CD4-positive, alpha-beta T cell treated with Interleukin-21 for 1 hour (primary cell): ENCODE measurements around the gene KPNA1.
A peak's percentile ranks its signal among the peaks of the same experiment; 100 is the strongest.

Experiments used
- DNase-seq: peaks from one replicate; pipeline ENCODE4 v3.0.0-alpha.2; 2020

Gene KPNA1

GRCh38 chr3:122514123-122515019, at the start of gene KPNA1:
KPNA1 (minus strand) TSS chr3:122514939; CDS start chr3:122496565, 18,374 bp downstream.
- DNase-seq, result peak; percentile 89

- peak; percentile 88 for DNase-seq
Measured at GRCh38 chr3:122564155-122564912, 49.6 kb upstream of the KPNA1 start, which contains the start of the genes DTX3L and PARP9. DTX3L (plus strand) TSS chr3:122564338; CDS start chr3:122564427, 89 bp downstream. PARP9 (minus strand) TSS chr3:122564300; CDS start chr3:122559620, 4,680 bp downstream.

DNA sequence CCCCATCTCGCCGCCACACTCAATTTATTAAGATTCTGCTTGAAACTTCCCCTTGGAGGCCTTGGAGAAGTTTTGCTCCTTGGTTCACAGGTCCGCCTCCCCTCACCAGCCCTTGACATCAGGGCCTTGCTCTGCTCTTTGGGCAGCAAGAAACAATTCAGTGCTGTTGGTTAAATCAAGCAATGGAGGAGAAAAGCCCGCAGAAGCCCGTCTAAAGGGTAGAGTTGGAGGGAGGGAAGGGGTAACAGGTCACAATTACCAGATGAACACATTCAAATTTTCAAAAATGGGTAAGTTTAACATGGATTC, 48.9 kb upstream of the KPNA1 start:
- peak; percentile 23 for DNase-seq

DNA sequence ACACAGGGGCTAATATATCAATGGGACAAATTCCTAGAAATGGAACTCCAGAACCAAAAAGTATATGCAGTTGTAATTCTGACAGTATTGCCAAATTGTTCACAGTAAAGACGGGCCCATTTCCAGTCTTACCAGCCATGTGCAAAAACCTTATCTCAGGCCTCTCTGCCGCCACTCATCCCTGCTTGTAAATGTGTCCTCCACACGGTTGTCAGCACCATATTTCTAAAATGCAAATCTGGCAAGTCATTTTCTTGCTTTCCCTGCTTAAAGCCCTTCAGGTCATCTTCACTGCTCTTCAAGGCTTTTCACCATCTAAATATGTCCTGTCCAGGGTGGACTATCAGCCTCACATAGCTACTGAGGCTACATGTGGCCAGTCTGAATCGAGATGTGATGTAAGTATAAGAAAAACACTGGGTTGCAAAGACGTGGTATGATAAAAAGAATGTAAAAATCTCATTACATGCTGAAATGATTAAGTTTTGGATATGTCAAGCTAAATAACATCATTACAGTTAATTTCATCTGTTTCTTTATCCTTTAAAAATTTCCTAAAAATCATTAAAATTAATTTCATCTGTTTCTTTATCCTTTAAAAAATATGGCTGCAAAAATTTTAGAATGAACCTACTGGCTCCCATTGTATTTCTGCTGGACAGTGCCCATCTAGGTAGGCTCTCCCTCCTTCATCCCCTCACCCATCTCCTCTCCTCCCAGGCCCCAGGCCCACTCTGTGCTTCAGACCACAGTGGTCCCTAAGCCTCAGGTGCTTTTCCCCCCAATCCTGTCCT, 48.4 kb upstream of the KPNA1 start:
- no peak for DNase-seq

DNA sequence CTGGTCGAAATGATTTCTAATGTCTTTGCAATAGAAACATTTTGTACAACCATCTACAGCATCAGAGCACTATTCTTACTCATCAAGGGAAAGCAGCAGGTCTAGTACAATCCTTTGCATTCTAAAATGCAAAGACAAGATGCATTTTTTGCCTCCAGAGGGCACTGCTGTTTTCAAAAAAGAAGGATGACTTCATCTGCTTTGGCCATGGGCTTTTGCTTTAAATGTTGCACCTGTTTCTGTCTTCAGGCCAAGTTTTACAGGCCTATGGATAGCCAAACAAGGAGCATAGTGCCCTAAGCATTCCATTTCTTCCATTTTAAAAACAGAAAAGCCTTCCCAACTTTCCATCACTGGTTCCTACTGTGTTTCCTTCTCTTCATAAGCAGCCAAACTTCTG, 45.9 kb upstream of the KPNA1 start:
- DNase-seq, result peak; percentile 81

DNA sequence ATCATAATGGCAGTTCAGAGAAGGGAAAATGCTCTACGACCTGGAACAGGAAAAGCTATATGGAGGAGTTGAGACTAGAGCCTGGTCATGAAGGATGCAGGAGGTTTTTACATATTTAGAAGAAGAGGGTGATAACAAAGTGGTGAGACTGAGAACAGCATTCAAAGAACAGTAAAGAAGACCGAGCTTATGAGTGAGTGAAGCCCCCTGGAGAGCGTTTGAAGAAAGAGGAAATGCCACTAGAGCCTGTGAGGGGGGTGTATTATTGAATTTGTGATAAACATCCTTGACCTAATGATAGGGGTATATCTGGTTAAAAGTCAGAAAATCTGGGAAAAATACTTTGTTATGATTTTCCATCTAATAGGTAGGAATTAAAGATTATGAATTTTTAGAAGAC, 45.2 kb upstream of the KPNA1 start:
- no peak for DNase-seq

DNA sequence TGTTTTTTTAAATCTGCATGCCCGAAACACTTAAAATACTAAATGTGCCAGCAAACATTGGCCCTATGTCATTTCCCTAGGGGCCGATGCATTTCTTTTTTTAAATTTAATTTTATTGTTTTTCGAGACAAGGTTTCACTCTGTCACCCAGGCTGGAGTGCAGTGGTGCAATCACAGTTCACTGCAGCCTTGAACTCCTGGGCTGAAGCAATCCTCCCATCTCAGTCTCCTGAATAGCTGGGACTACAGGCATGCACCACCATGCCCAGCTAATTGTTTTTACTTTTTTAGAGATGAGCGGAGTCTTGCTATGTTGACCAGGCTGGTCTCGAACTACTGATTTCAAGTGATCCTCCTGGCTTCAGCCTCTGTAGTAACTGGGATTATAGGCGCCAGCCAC, 43.9 kb upstream of the KPNA1 start:
- no peak for DNase-seq

- no peak for DNase-seq
Measured at GRCh38 chr3:122557356-122557755, 42.6 kb upstream of the KPNA1 start.

- no peak for DNase-seq
Measured at GRCh38 chr3:122555275-122556071, 40.7 kb upstream of the KPNA1 start.

GRCh38 chr3:122553171-122553570, 38.4 kb upstream of the KPNA1 start:
- DNase-seq, result no peak

DNA sequence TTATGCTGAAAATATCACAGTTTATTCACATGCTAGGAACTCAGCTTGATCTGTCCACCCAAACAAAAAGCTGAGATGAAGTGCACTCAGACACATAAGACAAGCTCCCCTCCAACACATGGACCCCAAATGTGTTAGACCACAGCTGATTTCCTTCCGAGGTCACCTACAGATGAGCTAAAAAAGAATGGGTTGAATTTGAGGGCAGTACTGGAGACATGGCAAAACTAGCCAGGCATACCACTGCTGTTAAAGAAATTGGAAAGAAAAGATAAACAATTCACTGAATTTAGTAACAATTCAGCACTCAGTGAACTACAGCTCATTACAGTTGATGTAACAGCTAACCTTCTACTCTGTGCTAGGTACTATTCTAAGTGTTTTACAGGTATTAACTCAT, 33.9 kb upstream of the KPNA1 start:
- no peak for DNase-seq

DNA sequence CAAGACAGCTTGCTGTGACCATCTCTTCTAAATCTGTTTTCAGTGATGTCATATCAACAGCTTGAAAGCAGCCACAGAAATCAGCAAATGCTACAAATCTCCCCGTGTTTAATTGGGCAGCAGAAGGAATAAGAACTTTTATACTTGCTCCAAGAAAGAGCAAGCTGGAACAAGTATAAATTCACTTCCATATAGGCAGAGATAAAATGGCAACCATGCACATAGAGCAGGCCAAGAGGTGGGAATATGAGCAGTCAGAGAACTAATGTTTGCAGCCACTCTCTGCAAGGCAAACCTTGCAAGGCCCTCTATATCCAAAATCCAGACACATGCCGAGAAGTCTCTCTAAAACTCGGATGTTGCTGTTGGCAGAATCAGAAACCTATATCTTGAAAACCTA, 33.3 kb upstream of the KPNA1 start:
- DNase-seq, result no peak

- DNase-seq, result no peak
Measured at GRCh38 chr3:122546151-122546550, 31.4 kb upstream of the KPNA1 start.

- no peak for DNase-seq
Measured at GRCh38 chr3:122538956-122539490, 24.3 kb upstream of the KPNA1 start.

- no peak for DNase-seq
Measured at GRCh38 chr3:122536632-122537001, 21.9 kb upstream of the KPNA1 start.

GRCh38 chr3:122535964-122536631, 21.4 kb upstream of the KPNA1 start:
- no peak for DNase-seq

DNA sequence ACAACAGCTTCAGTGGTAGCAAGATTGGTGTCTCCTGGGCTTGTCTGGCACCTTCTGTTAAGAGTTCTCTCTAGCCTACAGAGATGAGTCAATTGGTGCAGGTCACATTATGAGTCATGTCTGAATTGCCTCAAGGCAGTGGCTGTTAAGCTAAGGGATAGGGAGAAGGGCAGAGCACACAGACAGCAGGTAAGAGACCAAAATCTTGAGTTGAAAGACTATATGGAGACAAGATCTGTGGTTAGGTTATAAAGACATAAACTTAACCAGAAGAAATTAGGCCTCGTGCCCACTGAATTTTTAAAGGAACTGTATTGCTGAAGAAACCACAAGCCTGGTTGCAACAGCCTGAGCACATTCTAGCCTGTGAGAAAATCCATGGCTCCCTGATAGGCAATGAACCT, 19.2 kb upstream of the KPNA1 start:
- DNase-seq, result no peak

DNA sequence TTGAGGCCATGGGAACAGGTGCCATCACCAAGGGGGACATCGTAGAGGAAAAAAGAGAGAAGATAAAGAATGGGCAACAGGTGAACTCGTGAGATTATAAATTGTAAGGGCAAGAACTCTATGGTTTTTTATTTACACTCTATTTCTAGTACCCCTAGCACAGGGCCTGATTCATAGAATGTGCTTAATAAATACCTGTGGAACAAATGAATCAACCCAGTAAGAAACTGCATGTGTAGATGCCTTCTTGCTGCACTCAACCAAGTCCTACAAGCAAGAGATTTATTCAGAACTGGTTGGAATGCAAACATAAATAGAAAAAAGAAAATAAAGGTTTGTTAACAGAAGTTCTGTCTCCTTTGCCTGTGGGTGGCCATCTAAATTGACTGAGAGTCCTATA, 18.7 kb upstream of the KPNA1 start:
- DNase-seq, result no peak

DNA sequence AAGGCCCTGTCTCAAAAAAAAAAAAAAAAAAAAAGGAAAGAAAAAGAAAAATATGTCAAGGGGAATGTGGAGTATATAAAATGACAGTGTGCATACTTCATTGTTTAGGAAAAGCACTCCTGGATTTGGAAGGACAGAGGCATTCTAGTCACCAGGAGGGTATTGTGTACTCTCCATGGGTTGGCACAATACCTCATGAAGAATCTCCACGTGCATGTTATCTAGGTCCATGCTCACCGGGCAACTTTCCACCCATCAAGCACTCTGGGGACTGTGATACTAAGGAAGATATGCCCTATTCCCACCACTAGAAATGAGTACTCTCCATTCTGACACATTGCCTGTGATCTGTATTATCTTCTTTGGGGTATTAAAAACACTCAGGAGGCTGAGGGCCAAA, 15.4 kb upstream of the KPNA1 start:
- no peak for DNase-seq

DNA sequence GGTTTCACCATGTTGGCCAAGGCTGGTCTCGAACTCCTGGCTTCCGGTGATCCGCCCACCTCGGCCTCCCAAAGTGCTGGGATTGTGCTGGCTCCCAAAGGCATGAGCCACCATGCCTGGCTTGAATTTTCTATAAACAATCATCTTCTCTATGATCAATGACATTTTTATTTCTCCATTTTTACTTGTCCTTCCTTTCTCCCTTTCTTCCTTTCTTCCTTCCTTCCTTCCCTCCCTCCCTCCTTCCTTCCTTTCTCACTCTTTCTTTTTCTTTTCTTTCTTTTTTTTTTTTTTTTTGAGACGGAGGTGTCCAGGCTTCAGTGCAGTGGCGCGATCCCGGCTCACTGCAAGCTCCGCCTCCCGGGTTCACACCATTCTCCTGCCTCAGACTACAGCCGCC, 8.6 kb upstream of the KPNA1 start:
- DNase-seq, result no peak

- no peak for DNase-seq
Measured at GRCh38 chr3:122520861-122521260, 6.1 kb upstream of the KPNA1 start.

GRCh38 chr3:122519693-122520092, 5.0 kb upstream of the KPNA1 start:
- DNase-seq, result no peak
